Caco-2 (cell line): ENCODE measurements around the gene GALNTL6. TPM values are rescaled to one million over a fixed set of nuclear protein-coding genes. Genes with fewer than 3 reads are reported as not detected.

Source experiments
- BruUV-seq: library from RNA; stranded (reverse); fragments of 400-500 nt; replicated peaks from 2 replicates; lab custom pipeline; 2021; lab: Mats Ljungman, UMichigan
- CTCF ChIA-PET: fragments of 300-600 bp; sonication (Branson Sonifier 250); formaldehyde crosslinking; loops from one replicate; lab custom pipeline; 2022; ENCODE audit warnings: antibody characterized with exemption; lab: Charles Lee
- POLR2A ChIA-PET: fragments of 300-600 bp; sonication (Branson Sonifier 250); formaldehyde crosslinking; loops from one replicate; lab custom pipeline; 2022; ENCODE audit warnings: antibody characterized with exemption; lab: Charles Lee
- DNase-seq, 2 experiments: peaks; one replicate each; pipeline versions ENCODE4 v3.0.0 to v3.0.0-alpha.2; 2020 to 2022
- H3K27me3 ChIP-seq: replicated peaks from 2 replicates; pipeline ENCODE4 v1.6.0; 2011; ENCODE audit warnings: low read length; ENCODE audit not compliant: control insufficient read depth, insufficient read depth
- H3K36me3 ChIP-seq: 2 replicates; pipeline ENCODE4 v1.5.1; 2011; ENCODE audit warnings: low read length; ENCODE audit not compliant: control insufficient read depth, insufficient read depth
- H3K4me1 ChIP-seq: fragments of 250-450 bp; sonication (Bioruptor Pico); 2 replicates; pipeline ENCODE4 v1.5.1; 2020; ENCODE audit warnings: mild to moderate bottlenecking
- H3K4me3 ChIP-seq: 2 replicates; pipeline ENCODE4 v1.5.1; 2011; ENCODE audit warnings: low read depth, mild to moderate bottlenecking, control low read depth, low read length
- H3K9me3 ChIP-seq: fragments of 250-450 bp; sonication (Bioruptor Pico); 2 replicates; pipeline ENCODE4 v1.5.1; 2020; ENCODE audit warnings: mild to moderate bottlenecking, moderate library complexity
- H3K27ac Mint-ChIP-seq: one replicate; pipeline ENCODE4 v1.8.0; 2022; ENCODE audit warnings: mixed read lengths; ENCODE audit not compliant: unreplicated experiment
- H3K27me3 Mint-ChIP-seq: one replicate; pipeline ENCODE4 v1.8.0; 2022; ENCODE audit warnings: mixed read lengths; ENCODE audit not compliant: insufficient read depth, unreplicated experiment
- H3K36me3 Mint-ChIP-seq: one replicate; pipeline ENCODE4 v1.8.0; 2022; ENCODE audit warnings: mild to moderate bottlenecking, mixed read lengths; ENCODE audit not compliant: insufficient read depth, unreplicated experiment
- H3K4me1 Mint-ChIP-seq: one replicate; pipeline ENCODE4 v1.8.0; 2022; ENCODE audit warnings: low read depth, mixed read lengths; ENCODE audit not compliant: unreplicated experiment
- H3K4me3 Mint-ChIP-seq: one replicate; pipeline ENCODE4 v1.8.0; 2022; ENCODE audit warnings: mild to moderate bottlenecking, moderate library complexity, mixed read lengths; ENCODE audit not compliant: unreplicated experiment
- H3K9me3 Mint-ChIP-seq: one replicate; pipeline ENCODE4 v1.8.0; 2022; ENCODE audit warnings: mixed read lengths; ENCODE audit not compliant: unreplicated experiment
- intact Hi-C: fragments of 100-400 bp; cut with micrococcal nuclease; formaldehyde crosslinking; loops from one replicate; pipeline ENCODE4 v1.10.0; 2022; ENCODE audit not compliant: unreplicated experiment
- total RNA-seq: library from RNA; stranded (reverse); gene quantifications from 2 replicates; pipeline ENCODE4 v1.2.3, GENCODE V29; 2022
- TF ChIP-seq, protein P1 (sequence below), 2 experiments: fragments of 200-600 bp in 1 of 2; IDR thresholded peaks; 1 replicate in 1 of 2; 2 replicates in 1 of 2; pipeline versions ENCODE4 v1.5.1 to v1.8.0; 2011 to 2022; ENCODE audit warnings: antibody characterized with exemption in 1 of 2, control low read depth in 1 of 2, inconsistent platforms in 1 of 2, low read depth in 1 of 2, low read length in 1 of 2, mild to moderate bottlenecking in 1 of 2, moderate library complexity in 1 of 2; ENCODE audit not compliant: insufficient read depth in 1 of 2, severe bottlenecking in 1 of 2, unreplicated experiment in 1 of 2

The GALNTL6 gene
- total RNA-seq, 1 experiment from 2014 or later: not detected

DNA sequence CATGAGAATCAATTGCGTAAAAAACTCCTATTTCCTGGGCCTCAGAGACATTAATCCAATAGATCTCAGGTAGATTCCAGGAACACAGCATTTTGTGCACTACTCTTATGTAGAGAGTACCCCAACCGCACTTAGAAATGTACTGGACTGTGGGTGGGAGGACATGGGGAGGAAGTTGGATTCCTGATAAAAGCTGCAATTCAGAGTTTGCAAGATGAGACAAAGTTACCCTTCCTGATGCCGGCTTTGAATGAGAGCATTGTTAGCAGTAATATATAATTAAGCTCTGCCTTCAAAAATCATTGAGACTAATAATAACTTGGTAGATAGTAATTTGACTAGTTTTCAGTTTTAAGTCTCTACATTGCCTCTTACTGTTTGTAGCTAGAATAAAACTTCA lies 1032.1 kb downstream of the GALNTL6 start:
- Mint-ChIP-seq H3K4me1 (no peaks in the 10 kb centered on the region), H3K27ac (no peak overlapping the region), H3K27me3 (no peaks in the 10 kb centered on the region), H3K4me3 (no peak overlapping the region), H3K36me3 (no peaks in the 10 kb centered on the region), H3K9me3 (no peaks in the 10 kb centered on the region)
- ChIA-PET POLR2A (no interaction called here), CTCF (no interaction called here)
- Histone ChIP-seq H3K9me3 (no peaks in the 10 kb centered on the region), H3K27me3 (no peaks in the 10 kb centered on the region), H3K4me3 (no peak overlapping the region), H3K36me3 (no peaks in the 10 kb centered on the region), H3K4me1 (no peaks in the 10 kb centered on the region)
- DNase-seq: no peak
- intact Hi-C loops: no loop called here
- TF ChIP-seq, protein P1, sequence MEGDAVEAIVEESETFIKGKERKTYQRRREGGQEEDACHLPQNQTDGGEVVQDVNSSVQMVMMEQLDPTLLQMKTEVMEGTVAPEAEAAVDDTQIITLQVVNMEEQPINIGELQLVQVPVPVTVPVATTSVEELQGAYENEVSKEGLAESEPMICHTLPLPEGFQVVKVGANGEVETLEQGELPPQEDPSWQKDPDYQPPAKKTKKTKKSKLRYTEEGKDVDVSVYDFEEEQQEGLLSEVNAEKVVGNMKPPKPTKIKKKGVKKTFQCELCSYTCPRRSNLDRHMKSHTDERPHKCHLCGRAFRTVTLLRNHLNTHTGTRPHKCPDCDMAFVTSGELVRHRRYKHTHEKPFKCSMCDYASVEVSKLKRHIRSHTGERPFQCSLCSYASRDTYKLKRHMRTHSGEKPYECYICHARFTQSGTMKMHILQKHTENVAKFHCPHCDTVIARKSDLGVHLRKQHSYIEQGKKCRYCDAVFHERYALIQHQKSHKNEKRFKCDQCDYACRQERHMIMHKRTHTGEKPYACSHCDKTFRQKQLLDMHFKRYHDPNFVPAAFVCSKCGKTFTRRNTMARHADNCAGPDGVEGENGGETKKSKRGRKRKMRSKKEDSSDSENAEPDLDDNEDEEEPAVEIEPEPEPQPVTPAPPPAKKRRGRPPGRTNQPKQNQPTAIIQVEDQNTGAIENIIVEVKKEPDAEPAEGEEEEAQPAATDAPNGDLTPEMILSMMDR (IDR thresholded peaks at IDR 0.05; ENCODE audit: insufficient read depth in 1 of 2, low read depth in 1 of 2, low read length in 1 of 2, severe bottlenecking in 1 of 2, unreplicated experiment in 1 of 2): no peak
- BruUV-seq: no TSS peak

- Mint-ChIP-seq H3K27me3 (no peaks in the 10 kb centered on the region), H3K36me3 (no peaks in the 10 kb centered on the region), H3K9me3 (no peaks in the 10 kb centered on the region), H3K4me1 (no peaks in the 10 kb centered on the region), H3K27ac (no peak overlapping the region), H3K4me3 (no peak overlapping the region)
- CTCF ChIA-PET: no interaction called here
- Histone ChIP-seq H3K9me3 (no peaks in the 10 kb centered on the region), H3K4me3 (no peak overlapping the region), H3K36me3 (no peaks in the 10 kb centered on the region), H3K27me3 (no peaks in the 10 kb centered on the region), H3K4me1 (no peaks in the 10 kb centered on the region)
- no TSS peak for BruUV-seq
- DNase-seq: no peak
- TF ChIP-seq, protein P1 (IDR thresholded peaks at IDR 0.05; ENCODE audit: insufficient read depth in 1 of 2, low read depth in 1 of 2, low read length in 1 of 2, severe bottlenecking in 1 of 2, unreplicated experiment in 1 of 2): no peak
- POLR2A ChIA-PET: no interaction called here
- intact Hi-C loops: no loop called here
Measured at GRCh38 chr4:172850838-172851237, 1037.6 kb downstream of the GALNTL6 start.

GRCh38 chr4:172851534-172851933 lies 1038.3 kb downstream of the GALNTL6 start:
- no peaks in the 10 kb centered on the region for H3K4me1 ChIP-seq
- DNase-seq: no peak
- Mint-ChIP-seq H3K4me1 (no peaks in the 10 kb centered on the region), H3K4me3 (no peak overlapping the region), H3K27ac (no peak overlapping the region), H3K9me3 (no peaks in the 10 kb centered on the region), H3K36me3 (no peaks in the 10 kb centered on the region), H3K27me3 (no peaks in the 10 kb centered on the region)
- ChIA-PET POLR2A (no interaction called here), CTCF (no interaction called here)
- TF ChIP-seq, protein P1 (IDR thresholded peaks at IDR 0.05; ENCODE audit: insufficient read depth in 1 of 2, low read depth in 1 of 2, low read length in 1 of 2, severe bottlenecking in 1 of 2, unreplicated experiment in 1 of 2): no peak
- intact Hi-C loops: no loop called here
- BruUV-seq: no TSS peak
- H3K9me3 ChIP-seq: no peaks in the 10 kb centered on the region
- no peaks in the 10 kb centered on the region for H3K27me3 ChIP-seq
- no peak overlapping the region for H3K4me3 ChIP-seq
- H3K36me3 ChIP-seq: no peaks in the 10 kb centered on the region
